Measurements from ENCODE around the gene BCAM.
A peak's percentile ranks its signal among the peaks of the same experiment; 100 is the strongest.
"Not testable (repeated sequence)": the region's sequence is repeated elsewhere in the genome, so short reads cannot be mapped to it uniquely, and the experiment has no call there.

Gene BCAM, protein sequence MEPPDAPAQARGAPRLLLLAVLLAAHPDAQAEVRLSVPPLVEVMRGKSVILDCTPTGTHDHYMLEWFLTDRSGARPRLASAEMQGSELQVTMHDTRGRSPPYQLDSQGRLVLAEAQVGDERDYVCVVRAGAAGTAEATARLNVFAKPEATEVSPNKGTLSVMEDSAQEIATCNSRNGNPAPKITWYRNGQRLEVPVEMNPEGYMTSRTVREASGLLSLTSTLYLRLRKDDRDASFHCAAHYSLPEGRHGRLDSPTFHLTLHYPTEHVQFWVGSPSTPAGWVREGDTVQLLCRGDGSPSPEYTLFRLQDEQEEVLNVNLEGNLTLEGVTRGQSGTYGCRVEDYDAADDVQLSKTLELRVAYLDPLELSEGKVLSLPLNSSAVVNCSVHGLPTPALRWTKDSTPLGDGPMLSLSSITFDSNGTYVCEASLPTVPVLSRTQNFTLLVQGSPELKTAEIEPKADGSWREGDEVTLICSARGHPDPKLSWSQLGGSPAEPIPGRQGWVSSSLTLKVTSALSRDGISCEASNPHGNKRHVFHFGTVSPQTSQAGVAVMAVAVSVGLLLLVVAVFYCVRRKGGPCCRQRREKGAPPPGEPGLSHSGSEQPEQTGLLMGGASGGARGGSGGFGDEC

GRCh38 chr19:44808463-44809371 lies at the start of gene BCAM:
BCAM (plus strand) TSS chr19:44809103; CDS start chr19:44809125, 22 bp downstream.
- DNase-seq (ENCODE audit: low spot score in 2 of 2) (no peak), ATAC-seq (ENCODE audit: low read depth) (no peak)
- Mint-ChIP-seq H3K9me3 (no peaks in the 10 kb centered on the region), H3K27ac (no peak within 1 kb of the TSS), H3K4me3 (peak within 1 kb of the TSS; percentile 25), H3K4me1 (peaks cover 5% of the 10 kb centered on the region), H3K36me3 (no peaks in the 10 kb centered on the region), H3K27me3 (peaks cover 21% of the 10 kb centered on the region)

GRCh38 chr19:44762038-44762437 lies 46.9 kb upstream of the BCAM start:
- Mint-ChIP-seq H3K36me3 (peaks cover 15% of the 10 kb centered on the region), H3K4me3 (no peak overlapping the region), H3K27ac (no peak overlapping the region), H3K27me3 (no peaks in the 10 kb centered on the region), H3K9me3 (no peaks in the 10 kb centered on the region), H3K4me1 (peaks cover 7% of the 10 kb centered on the region)
- DNase-seq (ENCODE audit: low spot score in 2 of 2) (no peak), ATAC-seq (ENCODE audit: low read depth) (no peak)

DNA sequence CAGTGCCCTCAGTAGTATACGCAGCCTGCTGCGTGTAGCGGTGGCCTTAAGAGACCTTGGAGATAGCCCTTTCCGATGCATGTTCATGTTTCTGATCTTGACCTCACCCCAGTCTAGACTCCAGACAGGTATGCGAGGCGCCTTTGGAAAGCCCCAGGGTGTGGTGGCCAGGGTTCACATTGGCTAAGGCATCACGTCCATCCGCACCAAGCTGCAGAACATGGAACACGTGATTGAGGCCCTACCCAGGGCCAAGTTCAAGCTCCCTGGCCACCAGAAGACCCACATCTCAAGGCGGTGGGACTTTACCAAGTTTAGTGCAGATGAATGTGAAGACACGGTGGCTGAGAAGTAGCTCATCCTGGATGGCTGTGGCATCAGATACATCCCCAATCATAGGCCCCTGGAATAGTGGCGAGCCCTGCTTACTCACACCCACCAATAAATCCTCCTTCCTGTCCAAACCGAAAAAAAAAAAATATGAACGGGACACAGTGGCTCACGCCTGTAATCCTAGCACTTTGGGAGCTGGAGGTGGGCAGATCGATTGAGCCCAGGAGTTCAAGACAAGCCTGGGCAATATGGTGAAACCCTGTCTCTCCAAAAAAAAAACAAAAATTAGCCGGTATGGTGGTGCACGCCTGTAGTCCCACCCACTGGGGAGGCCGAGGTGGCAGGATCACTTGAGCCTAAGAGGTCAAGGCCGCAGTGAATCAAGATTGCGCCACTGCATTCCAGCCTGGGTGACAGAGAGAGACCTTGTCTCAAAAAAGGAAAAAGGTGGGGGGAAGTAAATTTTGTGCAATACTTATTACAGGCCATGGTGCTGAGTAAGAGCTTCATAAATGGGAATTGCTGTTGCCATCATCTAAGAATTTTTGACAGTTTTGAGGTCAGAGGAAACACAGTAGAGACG lies 43.6 kb upstream of the BCAM start:
- H3K36me3 Mint-ChIP-seq = no peaks in the 10 kb centered on the region
- no peaks in the 10 kb centered on the region for H3K9me3 Mint-ChIP-seq
- ATAC-seq (ENCODE audit: low read depth) = no peak
- no peak overlapping the region for H3K27ac Mint-ChIP-seq
- DNase-seq (ENCODE audit: low spot score in 2 of 2) = no peak
- H3K27me3 Mint-ChIP-seq = no peaks in the 10 kb centered on the region
- peaks cover 15% of the 10 kb centered on the region for H3K4me1 Mint-ChIP-seq
- H3K4me3 Mint-ChIP-seq = no peak overlapping the region

DNA sequence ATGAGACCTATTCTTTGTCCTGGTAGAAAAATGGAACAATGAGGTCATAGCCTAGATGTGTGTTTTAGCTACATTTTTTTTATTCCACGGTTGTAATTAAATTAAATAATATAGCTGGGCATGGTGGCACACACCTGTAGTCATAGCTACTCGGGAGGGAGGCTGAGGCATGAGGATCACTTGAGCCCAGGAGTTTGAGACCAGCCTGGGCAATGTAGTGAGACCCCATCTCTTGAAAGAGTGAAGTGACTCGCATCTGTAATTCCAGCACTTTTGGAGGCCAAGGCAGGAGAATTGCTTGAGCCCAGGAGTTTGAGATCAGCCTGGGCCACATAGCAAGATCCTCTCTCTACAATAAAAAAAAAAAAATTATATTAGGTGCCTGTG lies 43.0 kb upstream of the BCAM start:
- H3K27ac Mint-ChIP-seq = no peak overlapping the region
- H3K36me3 Mint-ChIP-seq = no peaks in the 10 kb centered on the region
- no peak for DNase-seq (ENCODE audit: low spot score in 2 of 2)
- no peaks in the 10 kb centered on the region for H3K9me3 Mint-ChIP-seq
- ATAC-seq (ENCODE audit: low read depth) = no peak
- no peak overlapping the region for H3K4me3 Mint-ChIP-seq
- peaks cover 15% of the 10 kb centered on the region for H3K4me1 Mint-ChIP-seq
- no peaks in the 10 kb centered on the region for H3K27me3 Mint-ChIP-seq

GRCh38 chr19:44767295-44768180 lies 41.4 kb upstream of the BCAM start:
- DNase-seq (ENCODE audit: low spot score in 2 of 2) = no peak
- no peak for ATAC-seq (ENCODE audit: low read depth)
- peaks cover 15% of the 10 kb centered on the region for H3K4me1 Mint-ChIP-seq
- no peaks in the 10 kb centered on the region for H3K36me3 Mint-ChIP-seq
- H3K9me3 Mint-ChIP-seq = no peaks in the 10 kb centered on the region
- no peaks in the 10 kb centered on the region for H3K27me3 Mint-ChIP-seq
- no peak overlapping the region for H3K27ac Mint-ChIP-seq
- no peak overlapping the region for H3K4me3 Mint-ChIP-seq

GRCh38 chr19:44770550-44771257 lies 38.2 kb upstream of the BCAM start:
- H3K27ac Mint-ChIP-seq = no peak overlapping the region

DNA sequence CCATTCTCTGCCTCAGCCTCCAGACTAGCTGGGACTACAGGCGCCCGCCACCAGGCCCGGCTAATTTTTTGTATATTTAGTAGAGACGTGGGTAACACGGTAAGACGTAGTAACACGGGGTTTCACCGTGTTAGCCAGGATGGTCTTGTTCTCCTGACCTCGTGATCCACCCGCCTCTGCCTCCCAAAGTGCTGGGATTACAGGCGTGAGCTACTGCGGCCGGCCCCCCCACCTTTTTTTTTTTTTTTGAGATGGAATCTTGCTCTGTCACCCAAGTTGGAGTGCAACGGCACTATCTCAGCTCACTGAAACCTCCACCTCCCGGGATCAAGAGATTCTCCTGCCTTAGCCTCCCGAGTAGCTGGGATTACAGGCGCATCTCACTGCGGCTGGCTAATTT lies 36.8 kb upstream of the BCAM start:
- H3K36me3 Mint-ChIP-seq; H3K9me3 Mint-ChIP-seq; H3K27ac Mint-ChIP-seq; DNase-seq (ENCODE audit: low spot score in 2 of 2); H3K4me1 Mint-ChIP-seq; H3K4me3 Mint-ChIP-seq; ATAC-seq (ENCODE audit: low read depth); H3K27me3 Mint-ChIP-seq: not testable (repeated sequence)

More at GRCh38 chr19:44770550-44771257, 38.2 kb upstream of the BCAM start:
- Mint-ChIP-seq H3K4me3 (peak overlapping the region; percentile 22), H3K36me3 (no peaks in the 10 kb centered on the region), H3K9me3 (no peaks in the 10 kb centered on the region), H3K27me3 (peaks cover 1% of the 10 kb centered on the region), H3K4me1 (peaks cover 10% of the 10 kb centered on the region)
- DNase-seq (ENCODE audit: low spot score in 2 of 2) (peak; percentile 97 to 98), ATAC-seq (ENCODE audit: low read depth) (peak; percentile 98)

GRCh38 chr19:44772959-44773358 lies 35.9 kb upstream of the BCAM start:
- no peak overlapping the region for H3K4me3 Mint-ChIP-seq
- peaks cover 3% of the 10 kb centered on the region for H3K27me3 Mint-ChIP-seq
- no peaks in the 10 kb centered on the region for H3K9me3 Mint-ChIP-seq
- ATAC-seq (ENCODE audit: low read depth) = no peak
- peaks cover 6% of the 10 kb centered on the region for H3K4me1 Mint-ChIP-seq
- no peak for DNase-seq (ENCODE audit: low spot score in 2 of 2)
- no peaks in the 10 kb centered on the region for H3K36me3 Mint-ChIP-seq
- H3K27ac Mint-ChIP-seq = no peak overlapping the region

DNA sequence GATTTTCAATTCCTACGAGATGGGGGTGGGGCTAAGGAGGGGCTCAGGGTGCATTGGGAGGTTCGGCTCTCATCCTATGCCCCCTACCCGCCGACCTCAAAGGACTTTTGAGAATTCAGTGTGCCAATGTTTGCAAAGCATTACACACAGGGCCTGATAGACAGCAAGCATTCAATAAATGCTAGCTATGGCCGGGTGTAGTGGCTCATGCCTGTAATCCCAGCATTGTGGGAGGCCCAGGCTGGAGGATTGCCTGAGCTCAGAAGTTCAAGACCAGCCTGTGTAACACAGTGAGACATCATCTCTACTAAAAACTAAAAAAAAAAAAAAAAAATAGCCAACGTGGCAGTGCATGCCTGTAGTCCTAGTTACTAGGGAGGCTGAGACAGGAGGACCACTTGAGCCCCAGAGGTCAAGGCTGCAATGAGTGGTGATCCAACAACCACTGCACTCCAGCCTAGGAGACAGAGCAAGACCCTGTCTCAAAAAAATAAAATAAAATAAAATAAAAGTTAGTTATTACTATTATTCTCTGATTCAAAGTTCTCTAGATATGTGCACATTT lies 33.1 kb upstream of the BCAM start:
- H3K4me3 Mint-ChIP-seq = no peak overlapping the region
- no peaks in the 10 kb centered on the region for H3K4me1 Mint-ChIP-seq
- no peaks in the 10 kb centered on the region for H3K36me3 Mint-ChIP-seq
- no peak for ATAC-seq (ENCODE audit: low read depth)
- H3K27ac Mint-ChIP-seq = no peak overlapping the region
- peaks cover 6% of the 10 kb centered on the region for H3K27me3 Mint-ChIP-seq
- no peaks in the 10 kb centered on the region for H3K9me3 Mint-ChIP-seq
- DNase-seq (ENCODE audit: low spot score in 2 of 2) = no peak

DNA sequence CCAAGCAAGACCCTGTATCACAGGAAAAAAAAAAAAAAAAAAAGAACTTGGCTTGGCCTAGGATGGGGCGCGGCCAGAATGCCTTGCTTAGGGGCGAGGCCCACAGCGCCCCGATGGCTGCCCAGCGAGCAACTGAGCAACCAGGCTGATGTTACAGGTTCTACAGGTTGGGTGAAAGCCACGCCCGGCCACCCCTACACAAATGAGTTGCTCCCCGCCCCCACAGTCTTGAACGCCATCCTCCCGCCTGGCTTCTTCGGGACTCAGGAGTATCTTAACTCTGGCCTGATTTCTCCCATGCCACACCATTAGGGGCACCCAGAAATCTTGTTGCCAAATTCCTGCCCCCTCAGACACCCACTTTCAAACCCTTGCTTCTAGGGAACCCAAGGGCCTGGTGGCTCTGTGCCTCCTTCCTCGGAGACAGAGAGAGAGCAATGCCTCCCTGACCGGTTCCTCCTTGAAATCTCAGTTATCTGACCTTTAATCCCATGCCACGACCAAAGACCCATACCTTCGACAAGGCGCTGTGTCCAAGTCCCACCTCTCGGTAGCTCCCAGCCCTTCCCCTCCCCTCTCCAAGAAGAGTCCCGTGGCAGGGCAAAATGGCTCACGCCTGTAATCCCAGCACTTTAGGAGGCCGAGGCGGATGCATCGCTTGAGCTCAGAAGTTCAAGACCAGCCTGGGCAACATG lies 32.4 kb upstream of the BCAM start:
- Mint-ChIP-seq H3K27me3 (peaks cover 6% of the 10 kb centered on the region), H3K9me3 (no peaks in the 10 kb centered on the region), H3K4me1 (no peaks in the 10 kb centered on the region), H3K27ac (no peak overlapping the region), H3K36me3 (no peaks in the 10 kb centered on the region), H3K4me3 (no peak overlapping the region)
- no peak for ATAC-seq (ENCODE audit: low read depth)
- DNase-seq (ENCODE audit: low spot score in 2 of 2) = no peak

- ATAC-seq (ENCODE audit: low read depth) = no peak
- no peaks in the 10 kb centered on the region for H3K4me1 Mint-ChIP-seq
- no peaks in the 10 kb centered on the region for H3K36me3 Mint-ChIP-seq
- peaks cover 9% of the 10 kb centered on the region for H3K27me3 Mint-ChIP-seq
- H3K9me3 Mint-ChIP-seq = no peaks in the 10 kb centered on the region
- DNase-seq (ENCODE audit: low spot score in 2 of 2) = no peak
- no peak within 1 kb of the TSS for H3K27ac Mint-ChIP-seq
- no peak within 1 kb of the TSS for H3K4me3 Mint-ChIP-seq
Observed at GRCh38 chr19:44777715-44778347, 31.1 kb upstream of the BCAM start, which contains the start of gene CBLC. CBLC (plus strand) TSS chr19:44777890; CDS start chr19:44777932, 42 bp downstream.
